GM12801 (cell line): ENCODE data around the gene GRK6.

ENCODE experiments used
- TF ChIP-seq, protein P1 (sequence below): IDR thresholded peaks from one replicate; pipeline ENCODE4 v1.5.1; 2011; ENCODE audit warnings: control low read depth; ENCODE audit not compliant: insufficient read length; ENCODE audit errors: extremely low read depth

GRK6 gene

GRCh38 chr5:177456976-177457851, 30.7 kb downstream of the GRK6 start:
- TF ChIP-seq, protein P1, sequence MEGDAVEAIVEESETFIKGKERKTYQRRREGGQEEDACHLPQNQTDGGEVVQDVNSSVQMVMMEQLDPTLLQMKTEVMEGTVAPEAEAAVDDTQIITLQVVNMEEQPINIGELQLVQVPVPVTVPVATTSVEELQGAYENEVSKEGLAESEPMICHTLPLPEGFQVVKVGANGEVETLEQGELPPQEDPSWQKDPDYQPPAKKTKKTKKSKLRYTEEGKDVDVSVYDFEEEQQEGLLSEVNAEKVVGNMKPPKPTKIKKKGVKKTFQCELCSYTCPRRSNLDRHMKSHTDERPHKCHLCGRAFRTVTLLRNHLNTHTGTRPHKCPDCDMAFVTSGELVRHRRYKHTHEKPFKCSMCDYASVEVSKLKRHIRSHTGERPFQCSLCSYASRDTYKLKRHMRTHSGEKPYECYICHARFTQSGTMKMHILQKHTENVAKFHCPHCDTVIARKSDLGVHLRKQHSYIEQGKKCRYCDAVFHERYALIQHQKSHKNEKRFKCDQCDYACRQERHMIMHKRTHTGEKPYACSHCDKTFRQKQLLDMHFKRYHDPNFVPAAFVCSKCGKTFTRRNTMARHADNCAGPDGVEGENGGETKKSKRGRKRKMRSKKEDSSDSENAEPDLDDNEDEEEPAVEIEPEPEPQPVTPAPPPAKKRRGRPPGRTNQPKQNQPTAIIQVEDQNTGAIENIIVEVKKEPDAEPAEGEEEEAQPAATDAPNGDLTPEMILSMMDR: no peak

- TF ChIP-seq, protein P1: no peak
These were observed 31.6 kb downstream of the GRK6 start for GRCh38 chr5:177457852-177458681.

DNA sequence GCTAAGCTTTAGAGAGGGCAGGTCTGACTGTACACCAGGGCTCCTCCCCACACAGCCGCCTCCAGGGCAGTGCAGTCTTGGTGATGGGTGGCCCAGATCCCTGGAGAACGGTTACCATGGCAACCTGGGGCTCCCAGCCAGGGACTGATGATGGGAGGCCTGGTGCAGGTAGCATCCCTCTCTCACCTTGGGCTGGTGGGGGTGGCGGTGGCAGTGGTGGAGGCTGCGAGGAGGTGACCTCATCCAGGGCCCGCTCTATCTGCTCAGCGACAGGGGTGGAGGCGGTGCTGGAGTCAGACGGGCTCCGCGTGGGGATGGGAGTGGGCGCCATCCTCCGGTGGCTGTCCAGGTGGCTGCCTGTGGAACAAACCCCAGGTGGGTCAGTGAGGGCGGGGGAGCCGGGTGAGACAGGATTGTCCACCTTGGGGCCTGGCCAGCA, 32.5 kb downstream of the GRK6 start:
- TF ChIP-seq, protein P1: no peak

- TF ChIP-seq, protein P1: no peak
These were observed 32.9 kb downstream of the GRK6 start for GRCh38 chr5:177459357-177459756.

GRCh38 chr5:177459819-177460628, 33.5 kb downstream of the GRK6 start:
- TF ChIP-seq, protein P1: no peak

DNA sequence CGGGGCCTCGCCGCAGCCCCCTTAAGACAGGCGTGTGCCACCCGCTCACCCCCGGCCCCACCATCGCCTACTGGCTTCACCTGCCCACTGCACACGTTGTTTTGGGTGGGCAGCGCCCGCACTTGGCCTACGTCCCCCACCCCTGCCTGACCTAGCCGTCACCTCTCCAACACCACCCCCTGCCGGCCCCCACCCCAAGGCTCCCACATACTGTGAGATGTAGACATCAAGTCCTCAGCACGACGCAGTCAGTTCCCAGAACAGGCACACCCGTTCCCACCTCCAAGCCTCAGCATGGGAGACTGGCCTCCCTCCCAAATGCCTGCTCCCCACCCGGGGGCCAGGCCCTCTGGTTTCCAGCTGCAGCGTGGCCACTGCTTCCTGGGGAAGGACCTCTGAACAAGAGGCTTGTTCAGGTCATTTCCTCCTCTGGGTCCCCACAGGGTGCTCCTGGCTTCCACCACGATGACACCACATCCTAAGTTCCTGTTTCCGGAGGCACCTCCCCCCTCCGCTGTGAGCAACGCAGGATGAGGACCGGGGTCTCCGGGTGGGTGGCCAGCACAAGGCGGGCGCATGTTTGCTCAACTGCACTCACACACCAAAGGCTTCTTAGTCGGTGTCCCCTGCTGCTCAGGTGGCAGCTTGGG, 35.7 kb downstream of the GRK6 start:
- TF ChIP-seq, protein P1: no peak
